Activated CD4-positive, alpha-beta T cell treated with anti-CD3 and anti-CD28 coated beads, Interleukin-2, amount 50 U/mL, for 1 hour (primary cell): ENCODE data around the gene ZNF678.
A peak's percentile ranks its signal among the peaks of the same experiment; 100 is the strongest.
"Not testable (repeated sequence)": the region's sequence is repeated elsewhere in the genome, so short reads cannot be mapped to it uniquely, and the experiment has no call there.

ENCODE experiments used
- DNase-seq: peaks from one replicate; pipeline ENCODE4 v3.0.0-alpha.2; 2020

ZNF678 gene

DNA sequence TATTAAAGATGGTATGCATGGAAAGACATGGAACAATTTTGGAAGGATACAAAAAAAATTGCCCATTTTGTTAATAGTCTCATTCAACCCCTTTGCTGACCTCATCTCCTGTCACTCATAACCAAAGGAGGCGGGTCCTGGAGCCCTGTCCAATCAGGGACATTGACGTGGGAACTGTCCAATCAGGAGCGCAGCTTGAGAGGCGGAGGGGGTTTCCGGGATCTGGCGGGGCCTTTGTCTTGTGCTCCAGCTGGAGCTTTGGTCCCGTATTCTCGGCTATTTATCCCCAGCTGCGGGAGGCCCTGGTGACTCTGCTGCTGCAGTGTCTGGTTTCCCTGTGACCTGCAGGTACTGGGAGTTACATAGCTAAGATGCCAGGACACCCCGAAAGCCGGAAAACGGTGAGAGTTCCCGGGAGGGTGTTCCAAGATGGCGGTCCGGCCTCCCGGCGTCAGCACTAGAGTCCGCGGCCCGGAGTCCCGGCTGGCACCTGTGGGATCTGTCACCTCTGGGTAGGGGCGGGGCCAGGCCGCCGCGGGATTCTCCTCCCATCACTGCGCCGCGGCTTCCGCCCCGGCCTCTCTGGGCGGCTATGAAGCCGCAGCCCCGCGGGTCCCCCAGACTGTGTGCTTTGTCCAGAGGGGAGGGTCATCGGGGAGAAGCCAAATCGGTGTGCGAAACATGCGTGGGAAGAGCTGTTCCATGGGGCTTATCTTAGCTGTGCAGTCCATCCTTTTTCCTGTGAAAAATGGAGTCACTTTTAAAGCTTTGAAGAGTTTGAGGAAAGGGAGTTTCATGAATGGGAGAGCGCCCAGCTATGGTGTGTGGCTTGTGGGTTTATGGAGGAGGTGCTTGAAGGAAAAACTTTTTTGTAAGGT is at the start of gene ZNF678:
Gene ZNF678, plus strand, starts transcription at position 233 of the 878 bp plus-strand sequence. CDS start 87,436 bp downstream, outside the sequence.
- peak; percentile 81 for DNase-seq

DNA sequence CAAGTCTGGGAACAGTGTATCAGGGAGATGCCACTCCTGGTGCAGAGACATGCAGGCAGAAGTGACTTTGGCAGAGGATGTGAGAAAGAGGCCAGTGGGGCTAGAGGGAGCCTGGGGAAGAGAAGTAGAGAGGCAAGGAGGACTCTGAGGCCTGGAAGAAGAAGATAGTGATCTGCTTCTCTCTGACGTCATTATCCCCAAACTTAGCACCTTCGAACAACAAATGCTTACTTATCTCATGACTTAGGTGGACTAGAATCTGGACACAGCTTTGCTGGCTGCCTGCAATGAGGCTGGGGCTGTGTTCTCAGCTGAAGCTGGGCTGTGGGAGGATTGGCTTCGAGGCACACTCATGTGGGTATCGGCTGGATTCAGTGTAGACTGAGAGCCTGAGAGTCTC is 44.5 kb upstream of the ZNF678 start:
- DNase-seq = no peak

DNA sequence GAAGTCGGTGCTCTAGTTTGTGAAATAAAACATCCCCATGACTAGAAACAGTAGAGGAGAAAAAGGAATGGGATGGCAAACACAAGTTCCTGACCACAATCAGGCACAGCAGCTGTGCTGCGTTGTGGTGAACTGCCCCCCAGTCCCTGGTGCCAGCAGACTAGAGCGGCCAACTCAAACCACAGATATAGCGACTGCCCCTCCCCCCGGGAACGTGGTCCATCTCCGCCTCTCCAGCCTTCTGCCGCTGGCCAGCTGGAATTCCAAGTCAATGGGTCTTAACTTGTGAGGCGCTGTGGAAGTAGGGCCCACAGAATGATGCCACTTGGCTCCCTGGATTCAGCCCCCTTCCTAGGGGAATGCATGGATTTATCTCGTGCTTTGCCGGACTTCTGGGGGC is 41.6 kb upstream of the ZNF678 start:
- no peak for DNase-seq

DNA sequence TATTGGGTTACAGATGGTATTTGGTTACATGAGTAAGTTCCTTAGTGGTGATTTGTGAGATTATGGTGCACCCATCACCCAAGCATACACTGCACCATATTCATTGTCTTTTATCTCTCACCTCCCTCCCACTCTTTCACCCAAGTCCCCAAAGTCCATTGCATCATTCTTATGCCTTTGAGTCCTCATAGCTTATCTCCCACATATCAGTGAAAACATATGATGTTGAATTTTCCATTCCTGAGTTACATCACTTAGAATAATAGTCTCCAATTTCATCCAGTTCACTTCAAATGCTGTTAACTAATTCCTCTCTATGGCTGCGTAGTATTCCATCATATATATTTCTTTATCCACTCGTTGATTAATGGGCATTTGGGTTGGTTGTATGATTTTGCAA is 36.8 kb upstream of the ZNF678 start:
- DNase-seq = no peak

DNA sequence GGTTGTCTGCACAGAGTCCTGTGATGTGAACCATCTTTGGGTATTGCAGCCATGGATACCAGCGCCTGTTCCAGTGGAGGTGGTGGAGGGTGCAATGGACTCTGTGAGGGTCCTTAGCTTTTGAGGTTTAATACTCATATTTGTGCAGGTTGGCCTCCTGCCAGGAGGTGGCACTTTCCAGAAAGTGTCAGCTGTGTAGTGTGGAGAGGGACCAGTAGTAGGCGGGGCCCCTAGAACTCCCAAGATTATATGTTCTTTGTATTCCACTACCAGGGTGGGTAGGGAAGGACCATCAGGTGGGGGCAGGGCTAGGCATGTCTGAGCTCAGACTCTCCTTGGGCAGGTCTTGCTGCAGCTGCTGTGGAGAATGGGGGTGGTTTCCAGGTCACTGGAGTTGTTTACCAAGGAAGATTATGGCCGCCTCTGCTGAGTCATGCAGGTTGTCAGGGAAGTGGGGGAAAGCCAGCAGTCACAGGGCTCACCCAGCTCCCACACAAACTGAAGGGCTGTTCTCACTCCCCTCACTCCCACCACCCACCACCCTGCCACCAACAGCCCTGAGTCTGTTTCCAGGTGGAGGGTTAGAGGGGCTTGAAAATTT is 31.2 kb upstream of the ZNF678 start:
- DNase-seq = no peak

DNA sequence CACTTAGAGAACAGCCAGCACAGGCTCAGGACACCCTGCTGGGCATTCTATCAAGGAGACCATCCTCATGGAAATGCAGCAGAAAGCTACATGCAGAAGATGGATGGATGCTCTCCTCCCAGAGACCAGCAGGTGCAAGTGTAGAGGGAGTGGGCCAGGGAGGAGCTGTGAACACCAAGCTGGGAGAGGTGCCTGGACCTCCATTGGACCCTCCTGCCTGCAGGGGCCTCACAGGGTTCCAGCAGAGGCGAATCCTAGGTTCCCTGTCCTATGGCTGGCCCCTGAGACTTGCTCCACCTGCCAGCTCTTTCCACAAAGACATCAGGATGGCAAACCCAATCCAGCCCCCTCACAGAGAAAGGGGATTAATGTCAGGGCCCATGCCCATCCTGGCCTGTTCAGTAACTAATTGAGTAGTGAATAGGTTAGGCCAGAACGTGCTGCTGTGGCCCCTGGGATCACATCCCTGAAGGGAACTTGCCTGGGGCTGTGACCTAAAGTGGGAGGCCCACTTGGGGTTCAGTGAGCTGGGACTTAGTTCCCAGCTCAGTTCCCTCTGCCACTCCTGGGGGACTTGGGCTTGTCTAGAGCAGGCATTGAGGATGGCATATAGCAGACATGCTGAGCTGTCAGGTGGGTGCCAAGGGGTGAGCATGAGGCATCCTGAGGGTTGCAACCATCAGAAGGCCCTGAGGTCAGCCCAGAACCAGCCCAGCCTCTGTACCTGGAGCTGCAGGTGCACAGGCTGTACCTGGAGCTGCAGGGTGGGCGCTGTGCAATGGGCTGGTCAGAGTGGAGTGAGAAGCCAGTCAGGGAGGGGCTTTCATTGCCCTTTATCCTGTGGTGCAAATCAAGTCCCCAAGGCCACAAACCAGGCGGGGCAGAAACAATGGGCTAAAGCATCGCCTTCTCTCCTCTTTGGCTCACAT is 22.9 kb upstream of the ZNF678 start:
- no peak for DNase-seq

DNA sequence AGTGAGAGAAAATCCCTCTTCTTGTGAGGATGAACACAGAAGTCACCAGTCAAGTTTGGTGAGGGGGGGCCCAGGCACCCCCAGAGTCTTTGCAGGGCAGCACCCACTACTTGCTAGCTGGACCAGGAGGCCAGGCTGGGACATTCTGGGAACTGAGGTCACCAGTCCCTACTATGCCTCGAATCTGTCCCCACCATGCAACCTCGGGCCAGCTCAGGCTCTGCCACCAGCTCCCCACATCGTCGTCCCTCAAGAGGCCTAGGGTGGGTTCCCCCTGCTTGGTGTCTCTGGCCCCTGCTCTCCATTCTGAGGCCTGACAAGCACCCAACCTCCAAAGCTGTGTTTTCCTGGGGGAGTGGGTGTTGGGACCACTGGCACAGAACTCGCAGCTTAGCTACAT is 22.2 kb upstream of the ZNF678 start:
- no peak for DNase-seq

DNA sequence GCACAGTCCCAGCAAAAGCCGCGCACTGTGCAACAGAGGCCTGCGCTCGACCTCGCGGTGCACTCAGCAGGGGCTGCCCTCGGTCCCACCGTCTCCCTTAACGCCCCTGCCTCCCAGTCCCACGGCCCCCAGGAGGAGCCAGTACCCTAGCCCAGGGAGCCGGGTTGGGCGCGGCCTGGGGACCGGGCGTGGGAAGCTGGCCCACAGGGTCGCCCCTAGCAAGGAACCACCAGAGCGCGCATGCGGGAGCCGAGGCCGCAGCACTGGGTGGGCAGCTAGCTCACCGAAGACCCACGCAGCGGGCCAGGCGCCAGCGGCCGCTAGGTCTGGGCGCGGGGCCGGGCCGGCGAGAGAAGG is 21.6 kb upstream of the ZNF678 start:
- DNase-seq = no peak

DNA sequence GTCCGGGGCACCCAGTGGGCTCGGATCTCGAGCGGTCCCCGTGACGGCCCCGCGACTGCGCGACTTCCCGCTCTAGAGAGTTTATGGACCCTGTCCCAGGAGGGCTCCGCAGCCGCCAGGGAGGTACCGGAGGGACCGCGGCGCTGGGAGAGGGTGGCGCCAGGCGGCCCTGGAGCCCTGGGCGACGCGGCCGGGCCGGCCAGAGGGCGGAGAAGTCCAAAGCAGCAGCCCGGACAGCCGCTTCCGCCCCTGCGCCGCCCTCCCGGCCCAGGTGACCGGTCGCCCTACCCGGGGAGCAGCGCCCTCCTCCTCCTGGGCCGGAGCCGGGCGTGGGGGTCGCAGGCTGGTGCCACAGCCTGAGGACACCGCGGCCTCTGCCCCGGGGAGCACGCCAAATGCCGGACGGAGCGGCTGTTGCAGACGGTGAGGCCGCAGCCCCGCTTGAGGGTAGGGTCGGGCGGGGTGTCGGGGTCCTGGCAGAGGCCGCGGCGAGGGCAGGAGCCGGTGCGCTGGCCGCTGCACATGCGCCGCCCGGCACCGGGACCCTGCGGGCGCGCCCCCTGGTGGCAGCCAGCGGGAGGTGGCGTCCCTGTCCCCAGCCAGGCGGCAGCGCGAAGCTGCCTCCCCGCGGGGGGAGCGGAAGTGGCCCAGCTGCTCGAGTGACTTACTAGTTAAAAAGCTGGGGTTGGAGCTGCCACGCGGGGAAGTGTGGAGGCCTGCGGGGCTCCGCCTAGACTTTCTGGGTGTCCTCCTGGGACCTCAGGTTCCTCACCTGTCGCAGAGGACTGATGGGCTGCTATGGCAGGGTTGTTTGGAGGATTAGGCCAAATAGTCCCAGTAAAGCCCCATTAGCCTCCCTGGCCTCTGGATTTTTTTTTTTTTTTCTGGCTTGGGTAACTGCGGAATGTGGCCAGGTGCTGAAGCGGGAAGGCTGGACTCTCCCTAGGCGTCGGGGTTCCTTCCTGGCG is 20.9 kb upstream of the ZNF678 start:
- peak; percentile 86 for DNase-seq

DNA sequence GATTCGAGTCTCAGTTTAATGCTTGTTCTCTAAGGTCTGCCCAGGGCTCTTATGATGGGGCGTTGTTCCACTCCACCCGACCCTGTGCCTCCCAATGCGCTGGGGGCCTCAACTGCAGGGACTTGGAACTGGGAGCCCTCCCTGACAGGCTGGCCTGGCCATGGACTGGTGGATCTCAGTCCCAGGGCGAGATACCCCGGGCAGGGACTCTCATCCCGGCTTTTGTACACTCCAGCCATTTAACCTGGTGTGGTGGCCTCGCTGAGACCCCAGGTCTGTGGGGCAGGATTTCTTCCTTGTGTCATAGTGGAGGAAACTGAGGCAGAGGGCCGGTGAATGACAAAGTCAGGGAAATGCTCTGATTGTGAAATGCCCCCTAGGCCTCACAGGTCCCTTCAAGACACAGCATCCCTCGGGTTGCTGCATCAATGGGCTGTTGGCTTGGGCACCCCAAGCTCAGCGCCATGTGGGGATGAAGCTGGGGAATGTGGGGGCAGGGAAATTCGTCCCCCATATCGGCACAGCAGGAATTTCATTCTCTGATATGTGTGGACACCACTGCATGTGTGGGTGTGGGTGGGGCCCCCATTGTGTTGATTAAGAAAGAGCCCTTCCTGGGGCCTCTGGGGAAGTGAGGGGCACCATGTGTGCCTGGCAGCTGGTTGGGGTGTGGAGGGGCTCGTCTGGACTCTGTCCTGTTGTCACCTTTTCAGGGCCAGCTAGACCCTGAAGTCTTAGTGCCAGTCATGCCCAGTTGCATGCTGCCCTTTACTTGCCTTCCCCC is 19.9 kb upstream of the ZNF678 start:
- no peak for DNase-seq

DNA sequence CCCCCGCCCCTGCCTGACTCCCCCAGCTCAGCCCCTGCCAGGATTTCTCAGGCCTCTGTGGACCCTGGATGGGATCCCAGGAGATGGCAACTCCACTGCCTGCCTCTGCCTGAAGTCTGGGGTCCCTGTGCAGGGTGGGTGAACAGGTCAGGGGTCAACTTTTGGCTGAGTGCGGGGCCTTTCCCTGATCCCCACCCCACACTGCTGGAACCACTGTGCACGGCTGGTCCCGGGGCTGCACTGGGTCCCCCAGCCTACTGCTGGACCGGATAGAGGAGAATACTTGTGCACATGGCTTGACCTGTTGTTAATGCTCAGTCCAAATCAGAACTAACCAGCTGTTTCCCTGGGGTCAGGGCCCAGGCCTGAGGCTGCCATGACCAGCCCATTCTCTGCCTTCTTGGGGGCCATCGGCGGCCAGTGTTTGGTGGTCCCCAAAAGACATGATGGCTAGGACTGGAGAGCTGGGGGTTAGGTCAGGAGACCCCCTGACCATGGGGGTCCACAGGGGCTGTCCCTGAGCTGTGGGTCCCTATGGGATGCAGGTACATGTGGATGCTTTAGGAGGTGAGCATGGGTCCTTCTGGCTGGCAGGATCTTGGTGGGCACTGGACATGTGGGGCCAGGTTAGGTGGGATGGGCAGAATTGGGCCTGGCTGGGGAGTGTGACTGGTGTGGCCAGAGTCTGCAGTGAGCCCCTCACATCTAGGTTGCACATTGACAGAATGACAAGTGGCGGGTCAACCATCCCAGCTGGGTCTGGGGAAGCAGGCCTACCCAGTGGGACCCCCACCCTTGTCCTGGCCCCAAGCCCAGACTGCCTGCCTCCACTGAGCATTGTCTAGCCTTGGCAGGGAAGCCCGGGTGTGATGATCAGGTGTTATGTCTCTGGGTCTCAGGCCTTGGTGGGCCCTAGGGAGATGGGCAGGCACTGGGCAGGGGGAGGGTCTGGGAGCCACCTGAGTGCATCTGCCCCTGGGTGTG is 19.0 kb upstream of the ZNF678 start:
- no peak for DNase-seq

DNA sequence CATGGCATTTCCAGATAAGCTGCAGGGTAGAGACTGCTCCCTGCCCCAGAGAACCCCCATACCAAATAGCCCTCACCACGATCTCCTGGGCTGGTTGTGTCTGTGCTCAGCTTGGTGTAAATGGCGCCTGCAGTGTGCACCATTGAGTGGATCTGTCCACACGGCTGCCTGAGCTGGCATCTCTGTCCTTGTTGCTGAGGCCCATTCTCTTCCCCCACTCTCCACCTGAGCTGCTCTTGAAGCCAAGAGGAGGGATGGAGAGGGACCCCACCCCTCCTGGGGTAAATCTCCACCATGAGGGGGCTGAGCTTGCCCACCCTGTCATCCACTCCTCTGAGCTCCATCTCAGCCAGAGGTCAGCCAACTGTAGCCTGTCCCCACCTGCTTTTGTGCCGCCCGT is 18.0 kb upstream of the ZNF678 start:
- DNase-seq = no peak

DNA sequence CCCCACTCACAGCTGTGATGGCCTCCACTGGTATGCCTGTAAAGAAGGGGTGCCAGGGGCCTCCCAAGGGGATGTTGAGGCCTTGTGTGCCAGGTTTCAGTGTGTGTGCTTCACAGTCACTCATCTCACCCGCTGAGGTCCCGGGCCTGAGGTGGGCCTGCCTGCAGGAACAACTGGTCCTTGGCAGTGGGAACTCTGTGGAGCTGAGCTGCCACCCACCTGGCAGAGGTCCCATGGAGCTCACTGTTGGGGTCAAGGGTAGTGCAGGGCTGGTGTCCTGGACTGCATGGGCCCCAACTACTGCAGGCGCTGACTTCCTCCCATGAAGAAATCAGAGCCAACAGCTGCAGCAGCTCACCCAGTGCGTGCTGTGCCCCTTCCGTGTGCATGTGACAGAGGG is 17.3 kb upstream of the ZNF678 start:
- DNase-seq = no peak

DNA sequence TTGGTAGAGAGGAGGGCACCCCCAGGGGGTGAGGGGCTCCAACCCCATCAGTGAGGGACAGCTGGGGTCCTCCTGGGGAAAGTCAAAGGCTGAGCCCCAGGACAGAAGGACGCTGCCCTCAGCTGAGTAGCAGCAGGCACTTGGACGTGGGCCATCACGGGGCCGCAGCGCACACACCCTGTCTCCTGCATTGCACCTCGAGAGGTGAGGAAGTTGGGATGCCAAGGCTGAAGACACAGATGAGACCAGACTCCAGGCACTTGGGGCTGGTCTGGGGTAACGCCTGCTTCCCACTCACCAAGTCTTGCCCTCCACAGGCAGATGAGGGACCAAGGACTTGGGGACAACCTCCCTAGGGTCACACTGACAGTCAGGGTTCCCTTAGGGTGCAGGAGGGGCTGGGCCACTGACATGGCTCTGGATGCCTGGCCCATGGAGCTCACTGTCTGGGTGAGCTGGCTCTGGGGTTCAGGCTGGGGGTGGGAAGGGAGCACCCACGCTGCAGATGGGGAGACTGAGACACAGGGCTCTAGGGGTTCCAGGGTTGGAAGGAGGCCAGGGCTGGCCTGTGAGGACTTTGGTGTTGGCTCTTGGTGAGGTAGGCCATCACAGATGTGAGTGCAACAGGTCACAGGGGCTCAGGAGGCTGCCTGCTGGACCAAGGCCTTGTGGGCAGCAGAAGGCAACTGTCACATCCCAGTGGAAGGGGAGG is 16.6 kb upstream of the ZNF678 start:
- DNase-seq = no peak

DNA sequence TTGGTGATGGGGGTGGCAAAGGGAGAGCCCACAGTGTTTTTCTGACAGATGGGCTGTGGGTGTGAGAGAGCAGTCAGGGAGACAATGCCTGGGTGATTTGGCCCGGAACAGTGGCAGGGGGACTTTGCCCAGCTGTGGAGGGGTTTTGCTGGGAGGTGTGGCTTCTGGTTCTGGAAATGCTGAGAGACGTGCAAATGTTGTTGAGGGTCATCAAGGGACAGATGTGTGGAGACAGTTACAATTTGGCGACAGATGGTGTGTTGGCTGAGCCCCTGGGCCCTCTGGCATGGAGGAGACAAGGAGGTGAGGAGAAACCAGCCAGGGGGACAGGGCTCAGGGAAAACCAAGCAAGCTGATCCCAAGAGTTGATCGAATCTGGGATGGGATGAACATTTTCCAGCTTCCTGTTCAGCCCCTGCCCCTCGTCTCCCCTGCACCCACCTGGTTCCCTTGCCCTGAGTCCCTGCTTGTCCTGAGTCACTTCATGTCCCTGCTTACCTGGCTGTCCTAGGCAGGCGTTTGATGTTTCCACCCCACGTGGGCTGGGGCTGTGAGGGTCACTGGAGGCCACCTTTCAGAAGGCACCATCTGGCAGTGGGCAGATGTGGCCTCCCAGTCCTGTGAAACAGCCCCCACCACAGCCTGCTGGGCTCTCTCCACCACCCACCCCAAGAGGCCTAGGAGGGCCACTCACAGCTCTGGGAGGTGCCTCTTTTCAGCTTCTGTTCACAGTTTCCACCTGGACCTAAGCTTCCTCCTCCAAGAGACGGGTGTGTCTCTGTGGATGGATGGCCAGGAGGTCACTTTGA is 15.8 kb upstream of the ZNF678 start:
- DNase-seq = no peak

DNA sequence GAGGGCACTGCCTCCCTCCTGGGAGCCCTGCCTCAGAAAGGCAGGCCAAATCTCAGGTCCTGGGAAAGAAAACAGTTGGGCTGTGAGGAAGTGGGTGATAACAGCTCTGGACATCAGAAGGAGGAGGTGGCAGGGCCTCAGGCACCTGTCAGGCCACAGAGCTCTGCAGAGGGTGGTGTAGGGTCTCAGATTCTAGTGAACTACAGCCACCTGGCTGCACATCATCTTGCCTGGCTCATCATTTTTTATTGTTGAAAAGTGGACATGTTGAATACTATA is 15.3 kb upstream of the ZNF678 start:
- no peak for DNase-seq

DNA sequence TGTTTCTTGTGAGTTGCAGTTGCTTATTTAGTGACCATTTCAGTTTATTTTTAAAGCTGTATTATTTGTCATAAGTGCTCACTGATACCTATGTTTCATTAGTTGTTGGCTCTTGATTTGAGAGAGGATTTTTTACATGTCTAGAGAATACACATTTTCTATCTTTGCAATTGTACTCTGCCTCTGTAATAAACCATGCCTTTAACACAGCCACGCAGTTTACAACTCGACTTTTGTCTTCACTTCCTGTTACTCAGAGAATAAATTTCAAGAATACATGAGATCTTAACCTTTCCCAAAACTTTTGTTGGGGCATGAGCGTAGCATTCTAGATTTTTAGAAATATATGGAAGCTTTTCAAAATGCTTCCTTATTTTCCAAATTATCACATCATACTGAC is 14.9 kb upstream of the ZNF678 start:
- DNase-seq = no peak

DNA sequence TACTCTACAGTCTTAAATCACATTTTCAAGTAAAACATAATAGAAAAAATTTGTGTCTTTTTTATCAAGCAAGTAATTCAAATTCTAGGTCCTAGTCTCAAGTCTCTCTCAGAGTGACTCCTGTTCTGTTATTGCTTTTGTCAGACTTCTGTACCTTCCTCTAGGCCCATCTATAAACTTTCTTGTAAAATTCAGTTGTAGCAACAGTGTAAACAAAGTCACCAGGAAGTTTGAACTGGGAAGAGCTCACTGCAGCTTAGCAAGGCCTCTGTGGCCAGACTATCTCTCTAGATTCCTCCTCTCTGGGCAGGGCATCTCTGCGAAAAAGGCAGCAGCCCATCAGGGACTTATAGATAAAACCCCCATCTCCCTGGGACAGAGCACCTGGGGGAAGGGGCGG is 13.5 kb upstream of the ZNF678 start:
- no peak for DNase-seq

DNA sequence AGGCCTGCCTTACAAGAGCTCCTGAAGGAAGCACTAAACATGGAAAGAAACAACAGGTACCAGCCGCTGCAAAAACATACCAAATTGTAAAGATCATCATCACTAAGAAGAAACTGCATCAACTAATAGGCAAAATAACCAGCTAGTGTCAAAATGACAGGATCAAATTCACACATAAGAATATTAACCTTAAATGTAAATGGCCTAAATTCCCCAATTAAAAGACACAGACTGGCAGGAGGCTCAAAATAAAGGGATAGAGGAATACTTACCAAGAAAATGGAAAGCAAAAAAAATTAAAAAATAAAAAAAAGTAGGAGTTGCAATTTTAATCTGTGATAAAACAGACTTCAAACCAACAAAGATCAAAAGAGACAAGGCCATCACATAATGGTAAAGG is 11.5 kb upstream of the ZNF678 start:
- not testable (repeated sequence) for DNase-seq
